CD4-positive, alpha-beta T cell (primary cell): Measurements from ENCODE around the gene KIAA0825. TPM values are rescaled to one million over a fixed set of nuclear protein-coding genes. Genes with fewer than 3 reads are reported as not detected.

ENCODE experiments used
- ATAC-seq: fragments of 200-7000 bp; cut with Tn5 transposase; one replicate; pipeline ENCODE4 v1.10.0; 2022; ENCODE audit warnings: mild to moderate bottlenecking; ENCODE audit not compliant: poor library complexity
- CTCF ChIA-PET: fragments of 350-600 bp; sonication (Branson Sonifier 250); formaldehyde crosslinking; loops from one replicate; lab custom pipeline; 2021; ENCODE audit warnings: antibody characterized with exemption, inconsistent platforms; lab: Charles Lee
- POLR2A ChIA-PET: fragments of 350-600 bp; sonication (Branson Sonifier 250); formaldehyde crosslinking; loops from one replicate; lab custom pipeline; 2021; ENCODE audit warnings: antibody characterized with exemption, inconsistent platforms; lab: Charles Lee
- DNase-seq, 14 experiments: peaks; one replicate each; pipeline ENCODE4 v3.0.0-alpha.2; 2013 to 2020; ENCODE audit warnings: mixed read lengths in 2 of 14
- H3K27ac ChIP-seq, 2 donors: one replicate each; pipeline versions ENCODE4 v1.5.1 to v1.7.0; 2013; ENCODE audit warnings: low read length in 2 of 2, low read depth in 1 of 2, mild to moderate bottlenecking in 1 of 2
- H3K27me3 ChIP-seq, 2 experiments: 1 replicate in 1 of 2; 2 replicates in 1 of 2; pipeline versions ENCODE4 v1.6.1 to v1.7.0; 2013; ENCODE audit warnings: low read length in 2 of 2, control low read depth in 1 of 2, mild to moderate bottlenecking in 1 of 2, moderate library complexity in 1 of 2; ENCODE audit not compliant: insufficient read depth in 2 of 2, control insufficient read depth in 1 of 2
- H3K36me3 ChIP-seq: one replicate; pipeline ENCODE4 v1.6.1; 2013; ENCODE audit warnings: low read length, control low read depth; ENCODE audit not compliant: insufficient read depth
- H3K4me1 ChIP-seq: one replicate; pipeline ENCODE4 v1.6.1; 2013; ENCODE audit warnings: low read length, control low read depth; ENCODE audit not compliant: insufficient read depth
- H3K4me3 ChIP-seq: one replicate; pipeline ENCODE4 v1.5.1; 2013; ENCODE audit warnings: mild to moderate bottlenecking, low read length, moderate library complexity
- H3K9me3 ChIP-seq, 2 experiments: 1 replicate in 1 of 2; 2 replicates in 1 of 2; pipeline versions ENCODE4 v1.6.1 to v1.7.0; 2013; ENCODE audit warnings: low read length in 2 of 2, mild to moderate bottlenecking in 2 of 2, control low read depth in 1 of 2, moderate library complexity in 1 of 2; ENCODE audit not compliant: control insufficient read depth in 1 of 2, insufficient read depth in 1 of 2
- H3K27ac Mint-ChIP-seq: one replicate; pipeline ENCODE4 v1.8.0; 2020; ENCODE audit warnings: mixed read lengths
- H3K27me3 Mint-ChIP-seq: one replicate; pipeline ENCODE4 v1.8.0; 2021; ENCODE audit warnings: mixed read lengths
- H3K36me3 Mint-ChIP-seq: one replicate; pipeline ENCODE4 v1.8.0; 2021; ENCODE audit warnings: low read depth, mixed read lengths
- H3K4me1 Mint-ChIP-seq: one replicate; pipeline ENCODE4 v1.8.0; 2021; ENCODE audit warnings: low read depth, mixed read lengths
- H3K4me3 Mint-ChIP-seq: one replicate; pipeline ENCODE4 v1.8.0; 2020; ENCODE audit warnings: mild to moderate bottlenecking, mixed read lengths
- H3K9me3 Mint-ChIP-seq: one replicate; pipeline ENCODE4 v1.8.0; 2020; ENCODE audit warnings: mixed read lengths
- intact Hi-C, 2 experiments: fragments of 100-400 bp; cut with DNase I in 1 of 2; cut with micrococcal nuclease in 1 of 2; formaldehyde crosslinking; loops; one replicate each; pipeline versions ENCODE4 v1.15.1 to v1.9.0; 2023 to 2025; cut with DNase I, micrococcal nuclease
- total RNA-seq, 174 experiments: library from RNA in 2 of 174; stranded (reverse) in 2 of 174; gene quantifications; one replicate each; pipeline ENCODE4 v1.2.3 and lab custom pipeline; 2021 to 2026
- TF ChIP-seq, protein P1 (sequence below): fragments of 200-600 bp; IDR thresholded peaks from one replicate; pipeline ENCODE4 v1.8.0; 2022; ENCODE audit warnings: antibody characterized with exemption, mild to moderate bottlenecking

The KIAA0825 gene
- total RNA-seq, 2 experiments from 2014 or later, result 1.5 to 1.6 TPM

DNA sequence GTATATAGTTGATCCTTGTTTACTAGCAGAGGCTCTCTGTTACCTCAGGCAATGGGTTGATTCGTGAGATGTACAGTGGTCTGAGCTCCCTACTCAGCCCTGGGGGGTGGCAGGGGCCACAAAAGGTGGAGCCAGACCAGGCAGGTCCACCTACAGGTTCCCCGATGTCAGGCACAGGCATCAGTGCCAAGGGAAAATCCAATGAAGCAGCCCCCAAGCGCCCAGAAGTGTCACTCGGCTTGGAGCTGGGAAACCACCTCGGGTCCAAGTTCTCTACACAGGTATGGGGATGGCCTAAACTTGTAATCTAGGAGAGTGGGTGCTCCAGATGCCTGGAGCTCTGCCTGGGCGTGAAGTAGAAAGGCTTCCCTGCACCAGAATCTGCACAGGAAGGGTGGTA is 188.8 kb downstream of the KIAA0825 start:
- Histone ChIP-seq H3K36me3 (no peaks in the 10 kb centered on the region), H3K9me3 (peaks cover 0 to 6% of the 10 kb centered on the region in 2 experiments), H3K27ac (no peak overlapping the region), H3K27me3 (no peaks in the 10 kb centered on the region), H3K4me1 (no peaks in the 10 kb centered on the region), H3K4me3 (no peak overlapping the region)
- H3K27me3 Mint-ChIP-seq, result no peaks in the 10 kb centered on the region
- ATAC-seq (no peak), DNase-seq (no peak)
- intact Hi-C loops, result no loop called here
- no peak overlapping the region for H3K27ac Mint-ChIP-seq
- peaks cover 9% of the 10 kb centered on the region for H3K9me3 Mint-ChIP-seq
- no peaks in the 10 kb centered on the region for H3K4me1 Mint-ChIP-seq
- ChIA-PET POLR2A (no interaction called here), CTCF (no interaction called here)
- TF ChIP-seq, protein P1, sequence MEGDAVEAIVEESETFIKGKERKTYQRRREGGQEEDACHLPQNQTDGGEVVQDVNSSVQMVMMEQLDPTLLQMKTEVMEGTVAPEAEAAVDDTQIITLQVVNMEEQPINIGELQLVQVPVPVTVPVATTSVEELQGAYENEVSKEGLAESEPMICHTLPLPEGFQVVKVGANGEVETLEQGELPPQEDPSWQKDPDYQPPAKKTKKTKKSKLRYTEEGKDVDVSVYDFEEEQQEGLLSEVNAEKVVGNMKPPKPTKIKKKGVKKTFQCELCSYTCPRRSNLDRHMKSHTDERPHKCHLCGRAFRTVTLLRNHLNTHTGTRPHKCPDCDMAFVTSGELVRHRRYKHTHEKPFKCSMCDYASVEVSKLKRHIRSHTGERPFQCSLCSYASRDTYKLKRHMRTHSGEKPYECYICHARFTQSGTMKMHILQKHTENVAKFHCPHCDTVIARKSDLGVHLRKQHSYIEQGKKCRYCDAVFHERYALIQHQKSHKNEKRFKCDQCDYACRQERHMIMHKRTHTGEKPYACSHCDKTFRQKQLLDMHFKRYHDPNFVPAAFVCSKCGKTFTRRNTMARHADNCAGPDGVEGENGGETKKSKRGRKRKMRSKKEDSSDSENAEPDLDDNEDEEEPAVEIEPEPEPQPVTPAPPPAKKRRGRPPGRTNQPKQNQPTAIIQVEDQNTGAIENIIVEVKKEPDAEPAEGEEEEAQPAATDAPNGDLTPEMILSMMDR, result no peak
- H3K36me3 Mint-ChIP-seq, result no peaks in the 10 kb centered on the region
- H3K4me3 Mint-ChIP-seq, result no peak overlapping the region

DNA sequence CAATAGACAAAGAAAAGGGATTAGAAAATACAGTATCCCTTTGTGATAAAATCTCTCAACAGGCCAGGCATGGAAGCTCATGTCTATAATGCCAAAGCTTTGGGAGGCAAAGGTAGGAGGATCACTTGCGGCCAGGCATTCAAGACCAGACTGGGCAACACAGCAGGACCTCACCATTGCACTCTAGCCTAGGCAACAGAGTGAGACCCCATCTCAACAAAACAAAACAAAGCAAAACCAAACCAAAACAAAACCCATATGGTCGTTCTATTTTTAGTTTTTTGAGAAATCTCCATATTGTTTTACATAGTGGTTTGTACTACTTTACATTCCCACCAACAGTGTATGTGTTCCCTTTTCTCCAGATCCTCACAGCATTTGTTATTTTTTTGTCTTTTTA is 193.0 kb downstream of the KIAA0825 start:
- ATAC-seq, result no peak
- no peaks in the 10 kb centered on the region for H3K4me1 Mint-ChIP-seq
- Histone ChIP-seq H3K4me1 (no peaks in the 10 kb centered on the region), H3K36me3 (no peaks in the 10 kb centered on the region), H3K4me3 (no peak overlapping the region), H3K27me3 (no peaks in the 10 kb centered on the region), H3K9me3 (peaks cover 0 to 6% of the 10 kb centered on the region in 2 experiments), H3K27ac (no peak overlapping the region)
- no peaks in the 10 kb centered on the region for H3K27me3 Mint-ChIP-seq
- H3K36me3 Mint-ChIP-seq, result no peaks in the 10 kb centered on the region
- H3K27ac Mint-ChIP-seq, result no peak overlapping the region
- DNase-seq, result no peak
- TF ChIP-seq, protein P1, result no peak
- H3K9me3 Mint-ChIP-seq, result peaks cover 7% of the 10 kb centered on the region
- CTCF ChIA-PET, result no interaction called here
- intact Hi-C loops, result no loop called here
- POLR2A ChIA-PET, result no interaction called here
- H3K4me3 Mint-ChIP-seq, result no peak overlapping the region

DNA sequence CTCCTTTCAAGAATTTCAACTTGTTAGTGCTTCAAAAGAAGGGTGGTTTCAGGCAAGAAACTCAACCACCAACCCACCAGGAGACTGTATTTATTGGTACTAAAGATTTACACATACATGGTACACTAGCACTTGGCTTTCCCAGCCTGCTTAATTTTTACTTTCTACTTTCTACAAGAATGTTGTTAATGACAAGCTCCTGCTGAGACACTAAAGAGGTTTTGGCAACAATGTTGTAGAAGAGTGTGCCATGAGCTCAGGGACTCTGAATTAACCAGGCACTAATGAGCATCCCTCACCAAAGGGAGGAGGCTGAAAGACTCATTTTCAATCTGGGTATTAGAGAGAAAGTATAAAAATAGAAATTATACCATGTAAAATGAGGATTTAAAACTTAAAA is 195.0 kb downstream of the KIAA0825 start:
- H3K4me1 Mint-ChIP-seq, result no peaks in the 10 kb centered on the region
- Histone ChIP-seq H3K4me3 (no peak overlapping the region), H3K27ac (no peak overlapping the region), H3K27me3 (no peaks in the 10 kb centered on the region), H3K4me1 (no peaks in the 10 kb centered on the region), H3K9me3 (no peaks in the 10 kb centered on the region), H3K36me3 (no peaks in the 10 kb centered on the region)
- intact Hi-C loops, result no loop called here
- H3K9me3 Mint-ChIP-seq, result peaks cover 2% of the 10 kb centered on the region
- H3K27me3 Mint-ChIP-seq, result no peaks in the 10 kb centered on the region
- H3K27ac Mint-ChIP-seq, result no peak overlapping the region
- DNase-seq (no peak), ATAC-seq (no peak)
- CTCF ChIA-PET, result no interaction called here
- no peaks in the 10 kb centered on the region for H3K36me3 Mint-ChIP-seq
- H3K4me3 Mint-ChIP-seq, result no peak overlapping the region
- TF ChIP-seq, protein P1, result no peak
- POLR2A ChIA-PET, result no interaction called here
